ENCODE results near the gene CYTH1.

GRCh38 chr17:78689029-78689428, 93.0 kb downstream of the CYTH1 start:
- TF ChIP-seq EZH2 (IDR thresholded peaks at IDR 0.05; ENCODE audit: low read depth): no peak
- no peak for TF ChIP-seq CTCF (conservative IDR thresholded peaks at IDR 0.05)
